OCI-LY1 (cell line): ENCODE results near the gene GPSM1.

ENCODE experiments used
- EZH2 ChIP-seq: fragments of 200-600 bp; sonication (generic), shearing (Covaris generic); IDR thresholded peaks from 2 replicates; pipeline ENCODE4 v1.8.0; 2017; ENCODE audit warnings: borderline replicate concordance, mixed run types, mild to moderate bottlenecking, antibody characterized with exemption, low read length, moderate library complexity, mixed read lengths
- TF ChIP-seq, protein P1 (sequence below): fragments of 200-600 bp; sonication (generic), shearing (Covaris generic); IDR thresholded peaks from 2 replicates; pipeline ENCODE4 v1.5.1; 2017; ENCODE audit warnings: mild to moderate bottlenecking, antibody characterized with exemption, low read length, moderate library complexity, mixed read lengths

DNA sequence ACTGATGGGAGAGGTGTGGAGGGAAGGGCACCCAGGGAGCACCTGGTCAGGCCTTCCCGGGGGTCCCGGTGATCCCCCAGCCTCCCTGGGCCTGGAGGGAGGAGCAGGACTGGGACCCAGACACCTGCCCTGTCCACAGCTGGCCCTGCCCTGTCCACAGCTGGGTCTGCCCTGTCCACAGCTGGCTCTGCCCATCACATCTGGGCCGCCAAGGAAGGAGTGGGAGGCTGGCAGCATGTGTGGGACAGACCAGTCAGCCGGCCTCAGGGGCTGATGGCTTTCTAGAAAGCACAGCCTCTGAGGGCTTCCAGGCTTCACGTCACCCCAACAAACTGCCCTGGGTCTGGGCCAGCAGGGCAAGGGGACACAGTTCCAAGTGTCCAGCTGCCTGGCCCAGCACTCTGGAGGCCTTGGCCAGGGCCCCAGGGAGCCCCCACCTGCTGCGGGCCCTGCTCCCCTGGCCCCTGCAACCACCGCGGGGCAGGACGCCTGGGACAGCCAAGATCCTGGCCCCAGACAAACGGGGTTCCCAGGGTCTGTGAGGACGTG, 24.0 kb downstream of the GPSM1 start:
- no peak for TF ChIP-seq EZH2
- TF ChIP-seq, protein P1, sequence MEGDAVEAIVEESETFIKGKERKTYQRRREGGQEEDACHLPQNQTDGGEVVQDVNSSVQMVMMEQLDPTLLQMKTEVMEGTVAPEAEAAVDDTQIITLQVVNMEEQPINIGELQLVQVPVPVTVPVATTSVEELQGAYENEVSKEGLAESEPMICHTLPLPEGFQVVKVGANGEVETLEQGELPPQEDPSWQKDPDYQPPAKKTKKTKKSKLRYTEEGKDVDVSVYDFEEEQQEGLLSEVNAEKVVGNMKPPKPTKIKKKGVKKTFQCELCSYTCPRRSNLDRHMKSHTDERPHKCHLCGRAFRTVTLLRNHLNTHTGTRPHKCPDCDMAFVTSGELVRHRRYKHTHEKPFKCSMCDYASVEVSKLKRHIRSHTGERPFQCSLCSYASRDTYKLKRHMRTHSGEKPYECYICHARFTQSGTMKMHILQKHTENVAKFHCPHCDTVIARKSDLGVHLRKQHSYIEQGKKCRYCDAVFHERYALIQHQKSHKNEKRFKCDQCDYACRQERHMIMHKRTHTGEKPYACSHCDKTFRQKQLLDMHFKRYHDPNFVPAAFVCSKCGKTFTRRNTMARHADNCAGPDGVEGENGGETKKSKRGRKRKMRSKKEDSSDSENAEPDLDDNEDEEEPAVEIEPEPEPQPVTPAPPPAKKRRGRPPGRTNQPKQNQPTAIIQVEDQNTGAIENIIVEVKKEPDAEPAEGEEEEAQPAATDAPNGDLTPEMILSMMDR = no peak
